ENCODE data around the gene TNF.

Gene TNF

DNA sequence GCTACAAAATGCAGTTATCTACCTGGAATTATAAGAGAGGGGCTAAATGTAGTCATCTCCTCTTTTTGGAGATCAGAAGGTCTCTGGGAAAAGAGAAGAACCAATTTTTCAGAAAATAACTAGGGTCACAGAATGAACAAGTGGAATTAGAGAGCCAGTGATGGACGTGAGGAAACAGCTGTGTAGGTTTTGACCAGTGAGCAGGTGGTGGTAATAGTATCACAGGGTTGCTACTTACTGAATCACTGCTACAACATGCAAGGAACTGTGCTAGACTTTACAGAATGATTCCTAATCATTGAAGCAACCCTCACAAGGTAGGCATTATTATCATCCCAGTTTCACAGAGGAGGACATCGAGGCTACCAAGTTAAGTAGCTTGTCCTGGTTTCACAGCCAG is 30.7 kb upstream of the TNF start:
- Histone ChIP-seq H3K4me3 (ENCODE audit: low read depth, low read length) (no peak overlapping the region), H3K36me3 (ENCODE audit: control insufficient read depth in 2 of 2, insufficient read depth in 1 of 2, low read length in 2 of 2) (peaks cover 19 to 33% of the 10 kb centered on the region in 2 experiments), H3K27ac (ENCODE audit: extremely low read depth, low read depth, low read length) (no peak overlapping the region), H3K4me1 (ENCODE audit: control insufficient read depth, insufficient read depth, low read length) (peaks cover 5% of the 10 kb centered on the region), H3K9me3 (ENCODE audit: control insufficient read depth, insufficient read depth, low read depth, low read length) (no peaks in the 10 kb centered on the region)
- TF ChIP-seq ZNF639 (tag by site-specific recombination; IDR thresholded peaks at IDR 0.05) (no peak), ZFP69B (tag by site-specific recombination; IDR thresholded peaks at IDR 0.05) (no peak), KLF17 (tag by site-specific recombination; IDR thresholded peaks at IDR 0.05) (no peak), PRDM6 (tag by site-specific recombination; IDR thresholded peaks at IDR 0.05) (no peak), EGR2 (tag by site-specific recombination; IDR thresholded peaks at IDR 0.05; ENCODE audit: low read depth) (no peak), HIC1 (tag by site-specific recombination; IDR thresholded peaks at IDR 0.05) (no peak), ZNF692 (tag by site-specific recombination; IDR thresholded peaks at IDR 0.05) (no peak), ZNF629 (tag by site-specific recombination; IDR thresholded peaks at IDR 0.05) (no peak), YY1 (tag by site-specific recombination; IDR thresholded peaks at IDR 0.05) (no peak), ZNF510 (tag by site-specific recombination; IDR thresholded peaks at IDR 0.05; ENCODE audit: insufficient replicate concordance) (no peak), ZBTB6 (tag by site-specific recombination; IDR thresholded peaks at IDR 0.05) (no peak), ZNF747 (tag by site-specific recombination; IDR thresholded peaks at IDR 0.05) (no peak), KLF1 (tag by site-specific recombination; IDR thresholded peaks at IDR 0.05) (no peak), ZNF184 (tag by site-specific recombination; IDR thresholded peaks at IDR 0.05) (no peak), ZNF776 (tag by site-specific recombination; IDR thresholded peaks at IDR 0.05; ENCODE audit: borderline replicate concordance) (no peak), ZNF777 (tag by site-specific recombination; IDR thresholded peaks at IDR 0.05; ENCODE audit: borderline replicate concordance) (no peak), ZEB2 (tag by site-specific recombination; IDR thresholded peaks at IDR 0.05) (no peak)
- ChIA-PET CTCF (interaction anchor here (0.7 to 13.9 kb wide), 5 partner anchors 38 to 78 kb away, joined by 3 to 431 read pairs (median 5); partner anchors contain the start of genes LST1, LTB and NCR3), POLR2A (interaction anchor here (3.1 kb wide), 1 partner anchor 283 kb away, joined by 20 read pairs; the partner anchor contains the start of gene HSPA1B)
